OCI-LY3 (cell line): ENCODE results near the gene TBC1D13.
"Not testable (repeated sequence)": the region's sequence is repeated elsewhere in the genome, so short reads cannot be mapped to it uniquely, and the experiment has no call there.

Source experiments
- H2AFZ ChIP-seq: fragments of 200-600, 300-600 bp; shearing (Covaris generic); 2 replicates; pipeline ENCODE4 v1.6.0; 2014; ENCODE audit warnings: antibody characterized with exemption, low read depth, low read length
- H3K27ac ChIP-seq: fragments of 200-600, 300-600 bp; sonication (generic); 2 replicates; pipeline ENCODE4 v1.5.1; 2014; ENCODE audit warnings: mild to moderate bottlenecking, low read length, moderate library complexity, mixed read lengths
- H3K27me3 ChIP-seq: fragments of 200-600, 300-600 bp; sonication (generic); 2 replicates; pipeline ENCODE4 v1.6.1; 2014; ENCODE audit warnings: low read depth, low read length, mixed read lengths
- H3K36me3 ChIP-seq: fragments of 200-600, 300-600 bp; sonication (generic); replicated peaks from 2 replicates; pipeline ENCODE3; 2014; ENCODE audit warnings: low read depth, low read length, mixed read lengths
- H3K4me1 ChIP-seq: fragments of 300-600, 200-600 bp; sonication (generic); 2 replicates; pipeline ENCODE4 v1.6.1; 2014; ENCODE audit warnings: low read length, mixed read lengths
- H3K4me2 ChIP-seq: fragments of 200-600, 300-600 bp; sonication (generic); 2 replicates; pipeline ENCODE4 v1.6.1; 2014; ENCODE audit warnings: low read length, mixed read lengths
- H3K4me3 ChIP-seq: fragments of 300-600, 200-600 bp; sonication (generic); 2 replicates; pipeline ENCODE4 v1.5.1; 2014; ENCODE audit warnings: antibody characterized with exemption, mild to moderate bottlenecking, low read length, moderate library complexity
- H3K79me2 ChIP-seq: fragments of 300-600, 200-600 bp; shearing (Covaris generic); 2 replicates; pipeline ENCODE4 v1.6.1; 2014; ENCODE audit warnings: mild to moderate bottlenecking, low read length, mixed read lengths
- H3K9ac ChIP-seq: fragments of 300-600, 200-600 bp; shearing (Covaris generic); 2 replicates; pipeline ENCODE4 v1.6.0; 2014; ENCODE audit warnings: mild to moderate bottlenecking, low read length, moderate library complexity
- H3K9me3 ChIP-seq: fragments of 200-600, 300-600 bp; shearing (Covaris generic); 2 replicates; pipeline ENCODE4 v1.6.1; 2014; ENCODE audit warnings: low read length, mixed read lengths; ENCODE audit not compliant: insufficient read depth
- H4K20me1 ChIP-seq: fragments of 200-600, 300-600 bp; sonication (generic); 2 replicates; pipeline ENCODE4 v1.6.1; 2016; ENCODE audit warnings: low read length, mixed read lengths; ENCODE audit not compliant: insufficient read depth
- EZH2phosphoT487 ChIP-seq: fragments of 200-600 bp; shearing (Covaris generic); IDR thresholded peaks from 2 replicates; pipeline ENCODE4 v1.6.1; 2018; ENCODE audit warnings: antibody characterized with exemption, mixed run types, low read depth
- TF ChIP-seq, protein P1 (sequence below): fragments of 200-600, 300-600 bp; sonication (generic); IDR thresholded peaks from 2 replicates; pipeline ENCODE4 v1.5.1; 2014; ENCODE audit warnings: antibody characterized with exemption, low read length, low read depth

TBC1D13 gene

GRCh38 chr9:128771094-128771721, 15.8 kb upstream of the TBC1D13 start:
- Histone ChIP-seq H2AFZ (no peak overlapping the region; the same call in 1 of the 2 replicates), H3K27ac (no peak overlapping the region)
- no peak for TF ChIP-seq EZH2phosphoT487
- TF ChIP-seq, protein P1, sequence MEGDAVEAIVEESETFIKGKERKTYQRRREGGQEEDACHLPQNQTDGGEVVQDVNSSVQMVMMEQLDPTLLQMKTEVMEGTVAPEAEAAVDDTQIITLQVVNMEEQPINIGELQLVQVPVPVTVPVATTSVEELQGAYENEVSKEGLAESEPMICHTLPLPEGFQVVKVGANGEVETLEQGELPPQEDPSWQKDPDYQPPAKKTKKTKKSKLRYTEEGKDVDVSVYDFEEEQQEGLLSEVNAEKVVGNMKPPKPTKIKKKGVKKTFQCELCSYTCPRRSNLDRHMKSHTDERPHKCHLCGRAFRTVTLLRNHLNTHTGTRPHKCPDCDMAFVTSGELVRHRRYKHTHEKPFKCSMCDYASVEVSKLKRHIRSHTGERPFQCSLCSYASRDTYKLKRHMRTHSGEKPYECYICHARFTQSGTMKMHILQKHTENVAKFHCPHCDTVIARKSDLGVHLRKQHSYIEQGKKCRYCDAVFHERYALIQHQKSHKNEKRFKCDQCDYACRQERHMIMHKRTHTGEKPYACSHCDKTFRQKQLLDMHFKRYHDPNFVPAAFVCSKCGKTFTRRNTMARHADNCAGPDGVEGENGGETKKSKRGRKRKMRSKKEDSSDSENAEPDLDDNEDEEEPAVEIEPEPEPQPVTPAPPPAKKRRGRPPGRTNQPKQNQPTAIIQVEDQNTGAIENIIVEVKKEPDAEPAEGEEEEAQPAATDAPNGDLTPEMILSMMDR = no peak

GRCh38 chr9:128771745-128772519, 15.1 kb upstream of the TBC1D13 start, which contains the start of gene ZER1:
Gene ZER1, minus strand, starts transcription at chr9:128771927. Its CDS starts 16,362 bp downstream, at chr9:128755565.
- Histone ChIP-seq H3K4me2 (peak within 1 kb of the TSS; percentile 95), H3K27me3 (no peaks in the 10 kb centered on the region), H3K9me3 (peaks cover 4% of the 10 kb centered on the region; the same call in 1 of the 2 replicates), H3K4me1 (peaks cover 9% of the 10 kb centered on the region), H2AFZ (peak within 1 kb of the TSS; percentile 86), H3K9ac (peak within 1 kb of the TSS; percentile 80), H3K36me3 (no peaks in the 10 kb centered on the region), H3K4me3 (peak within 1 kb of the TSS; percentile 87), H3K27ac (peak within 1 kb of the TSS; percentile 45), H3K79me2 (peaks cover 9% of the 10 kb centered on the region), H4K20me1 (no peaks in the 10 kb centered on the region)
- no peak for TF ChIP-seq EZH2phosphoT487
- TF ChIP-seq, protein P1 = peak; percentile 8; the same call in 1 of the 2 replicates

More at GRCh38 chr9:128771094-128771721, 15.8 kb upstream of the TBC1D13 start:
- Histone ChIP-seq H3K27me3 (no peaks in the 10 kb centered on the region), H3K36me3 (no peaks in the 10 kb centered on the region), H3K9ac (peak overlapping the region; percentile 67), H3K9me3 (peaks cover 4% of the 10 kb centered on the region; the same call in 1 of the 2 replicates), H3K79me2 (peaks cover 9% of the 10 kb centered on the region), H3K4me3 (peak overlapping the region; percentile 87), H4K20me1 (no peaks in the 10 kb centered on the region), H3K4me1 (peaks cover 9% of the 10 kb centered on the region), H3K4me2 (peak overlapping the region; percentile 95)

GRCh38 chr9:128773049-128773448, 14.0 kb upstream of the TBC1D13 start:
- H3K79me2 ChIP-seq = peaks cover 9% of the 10 kb centered on the region
- no peak overlapping the region for H3K27ac ChIP-seq
- H4K20me1 ChIP-seq = no peaks in the 10 kb centered on the region
- H3K36me3 ChIP-seq = no peaks in the 10 kb centered on the region
- peaks cover 9% of the 10 kb centered on the region for H3K4me1 ChIP-seq
- H3K4me3 ChIP-seq = no peak overlapping the region
- no peaks in the 10 kb centered on the region for H3K27me3 ChIP-seq
- H3K9me3 ChIP-seq = peaks cover 4% of the 10 kb centered on the region; the same call in 1 of the 2 replicates
- no peak overlapping the region for H3K9ac ChIP-seq
- H3K4me2 ChIP-seq = no peak overlapping the region
- no peak for TF ChIP-seq EZH2phosphoT487
- TF ChIP-seq, protein P1 = no peak
- no peak overlapping the region for H2AFZ ChIP-seq

- no peak overlapping the region for H3K4me3 ChIP-seq
- peaks cover 9% of the 10 kb centered on the region for H3K79me2 ChIP-seq
- no peak for TF ChIP-seq EZH2phosphoT487
- TF ChIP-seq, protein P1 = no peak
- no peaks in the 10 kb centered on the region for H4K20me1 ChIP-seq
- peaks cover 4% of the 10 kb centered on the region; the same call in 1 of the 2 replicates for H3K9me3 ChIP-seq
- H3K9ac ChIP-seq = no peak overlapping the region
- H2AFZ ChIP-seq = no peak overlapping the region
- H3K36me3 ChIP-seq = no peaks in the 10 kb centered on the region
- H3K4me2 ChIP-seq = no peak overlapping the region
- H3K4me1 ChIP-seq = peaks cover 9% of the 10 kb centered on the region
- no peak overlapping the region for H3K27ac ChIP-seq
- no peaks in the 10 kb centered on the region for H3K27me3 ChIP-seq
Observed at GRCh38 chr9:128774804-128775203, 12.2 kb upstream of the TBC1D13 start.

DNA sequence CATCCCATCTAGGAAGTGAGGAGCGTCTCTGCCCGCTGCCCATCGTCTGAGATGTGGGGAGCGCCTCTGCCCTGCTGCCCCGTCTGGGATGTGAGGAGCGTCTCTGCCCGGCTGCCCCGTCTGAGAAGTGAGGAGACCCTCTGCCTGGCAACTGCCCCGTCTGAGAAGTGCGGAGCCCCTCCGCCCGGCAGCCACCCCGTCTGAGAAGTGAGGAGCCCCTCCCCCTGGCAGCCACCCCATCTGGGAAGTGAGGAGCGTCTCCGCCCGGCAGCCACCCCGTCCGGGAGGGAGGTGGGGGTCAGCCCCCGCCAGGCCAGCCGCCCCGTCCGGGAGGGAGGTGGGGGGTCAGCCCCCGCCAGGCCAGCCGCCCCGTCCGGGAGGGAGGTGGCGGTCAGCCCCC, 7.0 kb upstream of the TBC1D13 start:
- peaks cover 14% of the 10 kb centered on the region for H3K4me1 ChIP-seq
- not testable (repeated sequence) for H3K36me3 ChIP-seq, H3K9me3 ChIP-seq, H3K4me2 ChIP-seq, H3K4me3 ChIP-seq, H3K27me3 ChIP-seq, H3K27ac ChIP-seq, H3K79me2 ChIP-seq, H2AFZ ChIP-seq, H3K9ac ChIP-seq, H4K20me1 ChIP-seq
